PC-3 (cell line): ENCODE measurements around the gene ZNF320.
"Not testable (repeated sequence)": the region's sequence is repeated elsewhere in the genome, so short reads cannot be mapped to it uniquely, and the experiment has no call there.

ENCODE experiments used
- EZH2 ChIP-seq: fragments of 300-600 bp; sonication (generic); IDR thresholded peaks from one replicate; pipeline ENCODE4 v1.6.1; 2017; ENCODE audit warnings: antibody characterized with exemption, mild to moderate bottlenecking, low read length; ENCODE audit not compliant: unreplicated experiment
- TF ChIP-seq, protein P1 (sequence below): fragments of 300-600 bp; sonication (generic); conservative IDR thresholded peaks from 2 replicates; pipeline ENCODE4 v1.5.1; 2017; ENCODE audit warnings: antibody characterized with exemption, low read depth, mild to moderate bottlenecking, low read length

DNA sequence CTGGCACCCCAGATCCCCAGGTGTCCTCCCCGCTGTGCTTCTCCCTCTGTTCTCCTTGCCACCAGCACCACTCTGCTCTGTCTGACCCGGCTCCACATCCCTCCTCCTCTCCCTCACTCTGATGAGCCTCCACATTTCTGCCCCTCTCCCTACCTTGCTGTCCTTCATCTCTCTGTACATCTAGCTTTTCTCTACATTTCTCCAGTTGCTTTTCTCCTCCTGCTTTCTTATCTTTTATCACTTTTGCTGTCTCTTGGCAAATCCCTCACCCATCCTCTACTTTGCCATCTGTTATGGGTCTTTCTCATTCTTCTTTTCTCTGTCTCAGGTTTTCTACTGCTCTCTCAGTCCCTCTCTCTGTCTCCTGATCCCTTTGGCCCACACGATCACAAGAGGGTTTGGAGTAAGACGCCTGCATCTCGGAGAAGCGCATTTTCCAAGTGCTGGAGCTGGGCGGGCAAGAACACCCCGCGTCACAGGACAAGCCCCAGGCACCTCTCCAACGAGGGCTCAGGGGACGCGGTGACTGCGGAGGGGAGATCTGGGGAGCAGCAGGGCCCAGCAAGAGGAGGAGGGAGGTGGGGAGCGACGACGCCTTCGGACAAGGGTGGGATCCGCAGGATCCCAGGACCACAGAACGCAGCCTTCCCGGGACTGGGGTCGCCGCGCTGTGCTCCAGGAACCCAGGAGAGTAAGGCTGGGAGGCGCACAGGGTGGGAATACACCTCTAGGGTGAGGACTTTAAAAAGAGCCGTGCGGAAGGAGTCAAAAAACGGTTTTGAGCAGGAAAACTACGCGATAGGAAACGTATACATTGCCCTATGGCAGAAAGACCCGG is 40.7 kb downstream of the ZNF320 start:
- TF ChIP-seq, protein P1, sequence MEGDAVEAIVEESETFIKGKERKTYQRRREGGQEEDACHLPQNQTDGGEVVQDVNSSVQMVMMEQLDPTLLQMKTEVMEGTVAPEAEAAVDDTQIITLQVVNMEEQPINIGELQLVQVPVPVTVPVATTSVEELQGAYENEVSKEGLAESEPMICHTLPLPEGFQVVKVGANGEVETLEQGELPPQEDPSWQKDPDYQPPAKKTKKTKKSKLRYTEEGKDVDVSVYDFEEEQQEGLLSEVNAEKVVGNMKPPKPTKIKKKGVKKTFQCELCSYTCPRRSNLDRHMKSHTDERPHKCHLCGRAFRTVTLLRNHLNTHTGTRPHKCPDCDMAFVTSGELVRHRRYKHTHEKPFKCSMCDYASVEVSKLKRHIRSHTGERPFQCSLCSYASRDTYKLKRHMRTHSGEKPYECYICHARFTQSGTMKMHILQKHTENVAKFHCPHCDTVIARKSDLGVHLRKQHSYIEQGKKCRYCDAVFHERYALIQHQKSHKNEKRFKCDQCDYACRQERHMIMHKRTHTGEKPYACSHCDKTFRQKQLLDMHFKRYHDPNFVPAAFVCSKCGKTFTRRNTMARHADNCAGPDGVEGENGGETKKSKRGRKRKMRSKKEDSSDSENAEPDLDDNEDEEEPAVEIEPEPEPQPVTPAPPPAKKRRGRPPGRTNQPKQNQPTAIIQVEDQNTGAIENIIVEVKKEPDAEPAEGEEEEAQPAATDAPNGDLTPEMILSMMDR, result not testable (repeated sequence)
- not testable (repeated sequence) for TF ChIP-seq EZH2
